HCT116 (cell line): Measurements from ENCODE around the gene OR2L8. TPM values are rescaled to one million over a fixed set of nuclear protein-coding genes. Genes with fewer than 3 reads are reported as not detected.

ENCODE experiments used
- ATAC-seq: fragments of 200-7000 bp; cut with Tn5 transposase; 2 replicates; pipeline ENCODE4 v1.9.1; 2020; ENCODE audit warnings: mild to moderate bottlenecking, moderate library complexity
- BruUV-seq: library from RNA; stranded (reverse); fragments of 400-500 nt; replicated peaks from 2 replicates; lab custom pipeline; 2021; lab: Mats Ljungman, UMichigan
- CTCF ChIA-PET: fragments of 300-600 bp; sonication (Branson Sonifier 250); formaldehyde crosslinking; loops from one replicate; lab custom pipeline; 2021; ENCODE audit warnings: antibody characterized with exemption; lab: Charles Lee
- POLR2A ChIA-PET: fragments of 300-600, 350-600 bp; sonication (Branson Sonifier 250); formaldehyde crosslinking; loops from one replicate; lab custom pipeline; 2021; ENCODE audit warnings: antibody characterized with exemption; lab: Charles Lee
- RAD21 ChIA-PET, 2 experiments: fragments of 300-600 bp; sonication (Branson Sonifier 250); formaldehyde crosslinking; loops; one replicate each; lab custom pipeline; 2023; ENCODE audit warnings: low total read pairs in 2 of 2; ENCODE audit not compliant: uncharacterized antibody in 2 of 2, unreplicated experiment in 2 of 2, low non-redundant PET in 1 of 2; lab: Charles Lee
- DNase-seq: peaks from one replicate; pipeline ENCODE4 v3.0.0-alpha.2; 2010; ENCODE audit warnings: low read depth, low spot score
- H2AFZ ChIP-seq: fragments of 200-600 bp; shearing (Covaris generic), sonication (generic); 2 replicates; pipeline ENCODE4 v1.6.1; 2017; ENCODE audit warnings: low read depth, mixed run types, mixed read lengths, antibody characterized with exemption, low read length; ENCODE audit not compliant: poor library complexity, severe bottlenecking
- H3K27ac ChIP-seq: 2 replicates; pipeline ENCODE4 v1.5.1; 2012; ENCODE audit warnings: low read depth, low read length
- H3K27me3 ChIP-seq: fragments of 200-600 bp; sonication (generic); 2 replicates; pipeline ENCODE4 v1.6.1; 2016; ENCODE audit warnings: mixed run types, low read length, mixed read lengths; ENCODE audit not compliant: insufficient read depth
- H3K36me3 ChIP-seq, 2 experiments: fragments of 200-500 bp in 1 of 2; fragments of 200-600 bp in 1 of 2; sonication (Bioruptor generic) in 1 of 2; sonication (generic) in 1 of 2; 2 replicates each; pipeline versions ENCODE4 v1.5.1 to v1.6.1; 2014 to 2016; ENCODE audit warnings: low read length in 2 of 2, inconsistent platforms in 1 of 2, mixed read lengths in 1 of 2, mixed run types in 1 of 2; ENCODE audit not compliant: insufficient read depth in 2 of 2, control insufficient read depth in 1 of 2
- H3K4me1 ChIP-seq, 2 experiments: fragments of 200-600 bp in 1 of 2; sonication (generic) in 1 of 2; 2 replicates each; pipeline versions ENCODE4 v1.5.1 to v1.6.1; 2012 to 2017; ENCODE audit warnings: low read length in 2 of 2, inconsistent platforms in 1 of 2, mild to moderate bottlenecking in 1 of 2, mixed read lengths in 1 of 2, mixed run types in 1 of 2, moderate library complexity in 1 of 2; ENCODE audit not compliant: insufficient read depth in 2 of 2, control insufficient read depth in 1 of 2
- H3K4me2 ChIP-seq: fragments of 200-600 bp; sonication (generic); 2 replicates; pipeline ENCODE4 v1.6.1; 2017; ENCODE audit warnings: mixed run types, low read length, mixed read lengths
- H3K4me3 ChIP-seq, 2 experiments: fragments of 200-600 bp in 1 of 2; sonication (generic) in 1 of 2; replicated peaks in 1 of 2; 2 replicates each; pipeline ENCODE4 v1.5.1; 2011 to 2016; ENCODE audit warnings: low read length in 2 of 2, control low read depth in 1 of 2, low read depth in 1 of 2, mild to moderate bottlenecking in 1 of 2, mixed read lengths in 1 of 2, mixed run types in 1 of 2
- H3K79me2 ChIP-seq: fragments of 200-600 bp; sonication (generic); 2 replicates; pipeline ENCODE4 v1.6.1; 2017; ENCODE audit warnings: mild to moderate bottlenecking, mixed run types, low read length, moderate library complexity, mixed read lengths; ENCODE audit not compliant: insufficient read depth
- H3K9ac ChIP-seq: fragments of 200-600 bp; sonication (generic); 2 replicates; pipeline ENCODE4 v1.6.1; 2016; ENCODE audit warnings: low read length, mixed read lengths
- H3K9me2 ChIP-seq: fragments of 200-600 bp; sonication (generic), shearing (Covaris generic); 2 replicates; pipeline ENCODE4 v1.6.1; 2017; ENCODE audit warnings: mixed run types, mild to moderate bottlenecking, moderate library complexity; ENCODE audit not compliant: insufficient read depth
- H3K9me3 ChIP-seq, 2 experiments: fragments of 200-500 bp in 1 of 2; fragments of 200-600 bp in 1 of 2; sonication (Bioruptor generic) in 1 of 2; sonication (generic) in 1 of 2; 2 replicates each; pipeline ENCODE4 v1.6.1; 2014 to 2017; ENCODE audit warnings: low read length in 2 of 2, mixed read lengths in 2 of 2, inconsistent platforms in 1 of 2, low read depth in 1 of 2, mild to moderate bottlenecking in 1 of 2, mixed run types in 1 of 2, moderate library complexity in 1 of 2; ENCODE audit not compliant: control insufficient read depth in 1 of 2, insufficient read depth in 1 of 2
- H4K20me1 ChIP-seq: fragments of 200-600 bp; sonication (generic), shearing (Covaris generic); 2 replicates; pipeline ENCODE4 v1.6.1; 2017; ENCODE audit warnings: mixed run types, mild to moderate bottlenecking, moderate library complexity; ENCODE audit not compliant: insufficient read depth
- ELF1 ChIP-seq: IDR thresholded peaks from 2 replicates; pipeline ENCODE4 v1.6.1; 2012; ENCODE audit warnings: low read depth, borderline replicate concordance
- JUND ChIP-seq: IDR thresholded peaks from 2 replicates; pipeline ENCODE4 v1.6.1; 2012
- SIN3A ChIP-seq: IDR thresholded peaks from 2 replicates; pipeline ENCODE4 v1.6.1; 2012; ENCODE audit warnings: low read depth
- ZFX ChIP-seq: fragments of 450-650 bp; IDR thresholded peaks from 2 replicates; pipeline ENCODE4 v1.6.1; 2017
- ZNF274 ChIP-seq: fragments of 200-500 bp; sonication (Bioruptor generic); IDR thresholded peaks from 2 replicates; pipeline ENCODE4 v1.6.1; 2014; ENCODE audit warnings: mild to moderate bottlenecking, low read depth, low read length, inconsistent platforms
- intact Hi-C: fragments of 100-400 bp; cut with micrococcal nuclease; formaldehyde crosslinking; loops from 2 replicates; pipeline ENCODE4 v1.10.0; 2022
- total RNA-seq: library from RNA; stranded (reverse); gene quantifications from one replicate; pipeline ENCODE4 v1.2.1, GENCODE V29; 2021; ENCODE audit not compliant: unreplicated experiment
- TF ChIP-seq, protein P1 (sequence below): IDR thresholded peaks from 2 replicates; pipeline ENCODE4 v1.6.1; 2011; ENCODE audit warnings: mild to moderate bottlenecking, low read length, moderate library complexity; ENCODE audit not compliant: insufficient replicate concordance; ENCODE audit errors: extremely low read depth
- TF ChIP-seq, protein P2 (sequence below): IDR thresholded peaks from 2 replicates; pipeline ENCODE4 v1.6.1; 2012; ENCODE audit warnings: low read depth
- TF ChIP-seq, protein P3 (sequence below): IDR thresholded peaks from 2 replicates; pipeline ENCODE4 v1.6.1; 2012

The OR2L8 gene
- total RNA-seq, 1 experiment from 2014 or later: not detected

DNA sequence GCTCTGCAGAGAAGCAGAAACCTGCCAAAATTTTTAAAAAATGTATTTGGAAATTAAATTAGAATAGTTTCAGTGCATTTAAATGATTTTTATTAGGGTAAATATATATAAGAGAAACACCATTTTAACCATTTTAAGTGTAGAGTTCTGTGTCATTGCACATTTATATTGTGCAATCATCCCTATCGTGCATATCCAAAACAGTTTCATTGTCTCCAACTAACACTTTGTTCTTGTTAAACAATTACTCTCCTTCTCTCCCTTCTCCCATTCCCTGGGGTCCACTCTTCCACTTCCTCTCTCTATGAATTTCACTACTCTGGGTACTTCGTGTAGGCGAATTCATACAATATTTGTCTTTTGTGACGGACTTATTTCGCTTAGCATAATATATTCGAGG is 6.0 kb upstream of the OR2L8 start (continued):
- TF ChIP-seq, protein P1, sequence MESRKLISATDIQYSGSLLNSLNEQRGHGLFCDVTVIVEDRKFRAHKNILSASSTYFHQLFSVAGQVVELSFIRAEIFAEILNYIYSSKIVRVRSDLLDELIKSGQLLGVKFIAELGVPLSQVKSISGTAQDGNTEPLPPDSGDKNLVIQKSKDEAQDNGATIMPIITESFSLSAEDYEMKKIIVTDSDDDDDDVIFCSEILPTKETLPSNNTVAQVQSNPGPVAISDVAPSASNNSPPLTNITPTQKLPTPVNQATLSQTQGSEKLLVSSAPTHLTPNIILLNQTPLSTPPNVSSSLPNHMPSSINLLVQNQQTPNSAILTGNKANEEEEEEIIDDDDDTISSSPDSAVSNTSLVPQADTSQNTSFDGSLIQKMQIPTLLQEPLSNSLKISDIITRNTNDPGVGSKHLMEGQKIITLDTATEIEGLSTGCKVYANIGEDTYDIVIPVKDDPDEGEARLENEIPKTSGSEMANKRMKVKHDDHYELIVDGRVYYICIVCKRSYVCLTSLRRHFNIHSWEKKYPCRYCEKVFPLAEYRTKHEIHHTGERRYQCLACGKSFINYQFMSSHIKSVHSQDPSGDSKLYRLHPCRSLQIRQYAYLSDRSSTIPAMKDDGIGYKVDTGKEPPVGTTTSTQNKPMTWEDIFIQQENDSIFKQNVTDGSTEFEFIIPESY: no peak
- TF ChIP-seq ELF1 (no peak), JUND (no peak), SIN3A (no peak), ZFX (no peak)
- TF ChIP-seq, protein P2, sequence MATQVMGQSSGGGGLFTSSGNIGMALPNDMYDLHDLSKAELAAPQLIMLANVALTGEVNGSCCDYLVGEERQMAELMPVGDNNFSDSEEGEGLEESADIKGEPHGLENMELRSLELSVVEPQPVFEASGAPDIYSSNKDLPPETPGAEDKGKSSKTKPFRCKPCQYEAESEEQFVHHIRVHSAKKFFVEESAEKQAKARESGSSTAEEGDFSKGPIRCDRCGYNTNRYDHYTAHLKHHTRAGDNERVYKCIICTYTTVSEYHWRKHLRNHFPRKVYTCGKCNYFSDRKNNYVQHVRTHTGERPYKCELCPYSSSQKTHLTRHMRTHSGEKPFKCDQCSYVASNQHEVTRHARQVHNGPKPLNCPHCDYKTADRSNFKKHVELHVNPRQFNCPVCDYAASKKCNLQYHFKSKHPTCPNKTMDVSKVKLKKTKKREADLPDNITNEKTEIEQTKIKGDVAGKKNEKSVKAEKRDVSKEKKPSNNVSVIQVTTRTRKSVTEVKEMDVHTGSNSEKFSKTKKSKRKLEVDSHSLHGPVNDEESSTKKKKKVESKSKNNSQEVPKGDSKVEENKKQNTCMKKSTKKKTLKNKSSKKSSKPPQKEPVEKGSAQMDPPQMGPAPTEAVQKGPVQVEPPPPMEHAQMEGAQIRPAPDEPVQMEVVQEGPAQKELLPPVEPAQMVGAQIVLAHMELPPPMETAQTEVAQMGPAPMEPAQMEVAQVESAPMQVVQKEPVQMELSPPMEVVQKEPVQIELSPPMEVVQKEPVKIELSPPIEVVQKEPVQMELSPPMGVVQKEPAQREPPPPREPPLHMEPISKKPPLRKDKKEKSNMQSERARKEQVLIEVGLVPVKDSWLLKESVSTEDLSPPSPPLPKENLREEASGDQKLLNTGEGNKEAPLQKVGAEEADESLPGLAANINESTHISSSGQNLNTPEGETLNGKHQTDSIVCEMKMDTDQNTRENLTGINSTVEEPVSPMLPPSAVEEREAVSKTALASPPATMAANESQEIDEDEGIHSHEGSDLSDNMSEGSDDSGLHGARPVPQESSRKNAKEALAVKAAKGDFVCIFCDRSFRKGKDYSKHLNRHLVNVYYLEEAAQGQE: no peak

DNA sequence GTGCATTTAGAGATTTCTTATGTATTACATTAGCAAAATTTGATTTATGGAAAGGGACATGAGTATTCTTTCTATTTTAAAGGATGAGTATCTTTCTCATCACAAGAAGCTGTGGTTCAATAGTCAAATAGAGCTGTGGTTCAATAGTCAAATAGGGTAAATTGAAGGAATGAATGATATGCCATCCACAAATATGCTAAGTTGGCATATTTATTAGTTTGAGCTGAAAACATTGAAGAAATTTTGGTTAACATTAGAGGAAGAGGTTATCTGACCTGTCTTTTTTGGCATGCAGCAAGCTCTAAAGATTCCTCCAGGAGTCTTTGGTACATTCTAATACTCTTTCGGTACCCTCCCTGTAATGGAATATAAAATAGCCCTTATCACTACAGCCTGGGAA is 4.8 kb downstream of the OR2L8 start:
- ChIA-PET RAD21 (no interaction called here), POLR2A (no interaction called here), CTCF (no interaction called here)
- Histone ChIP-seq H3K4me3 (no peak overlapping the region), H3K4me2 (no peak overlapping the region), H3K36me3 (no peaks in the 10 kb centered on the region), H3K9ac (no peak overlapping the region), H3K9me3 (peaks cover 7 to 13% of the 10 kb centered on the region in 2 experiments; a peak in 2 of 4 replicates), H3K9me2 (no peaks in the 10 kb centered on the region), H3K27ac (no peak overlapping the region), H3K79me2 (no peaks in the 10 kb centered on the region), H3K27me3 (no peaks in the 10 kb centered on the region), H3K4me1 (no peaks in the 10 kb centered on the region), H4K20me1 (no peaks in the 10 kb centered on the region), H2AFZ (no peak overlapping the region)
- BruUV-seq: no TSS peak
- TF ChIP-seq, protein P3, sequence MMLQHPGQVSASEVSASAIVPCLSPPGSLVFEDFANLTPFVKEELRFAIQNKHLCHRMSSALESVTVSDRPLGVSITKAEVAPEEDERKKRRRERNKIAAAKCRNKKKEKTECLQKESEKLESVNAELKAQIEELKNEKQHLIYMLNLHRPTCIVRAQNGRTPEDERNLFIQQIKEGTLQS: no peak
- TF ChIP-seq, protein P1: no peak
- no peak for TF ChIP-seq ZNF274
- intact Hi-C loops: no loop called here
- ATAC-seq: no peak
- no peak for DNase-seq
